Measurements from ENCODE around the gene FERMT2.
"Not testable (repeated sequence)": the region's sequence is repeated elsewhere in the genome, so short reads cannot be mapped to it uniquely, and the experiment has no call there.

The FERMT2 gene

GRCh38 chr14:52873694-52874093 is 77.2 kb downstream of the FERMT2 start:
- Histone ChIP-seq H3K9me3 (no peaks in the 10 kb centered on the region), H3K4me2 (no peak overlapping the region), H4K20me1 (no peaks in the 10 kb centered on the region), H3K27ac (no peak overlapping the region), H3K27me3 (no peaks in the 10 kb centered on the region), H3K4me3 (no peak overlapping the region), H3K9ac (no peak overlapping the region), H3K36me3 (no peaks in the 10 kb centered on the region), H3K4me1 (peaks cover 5% of the 10 kb centered on the region; the same call in 1 of the 2 replicates)
- no peak for TF ChIP-seq Cebpa-rat (IDR thresholded peaks at IDR 0.05)

DNA sequence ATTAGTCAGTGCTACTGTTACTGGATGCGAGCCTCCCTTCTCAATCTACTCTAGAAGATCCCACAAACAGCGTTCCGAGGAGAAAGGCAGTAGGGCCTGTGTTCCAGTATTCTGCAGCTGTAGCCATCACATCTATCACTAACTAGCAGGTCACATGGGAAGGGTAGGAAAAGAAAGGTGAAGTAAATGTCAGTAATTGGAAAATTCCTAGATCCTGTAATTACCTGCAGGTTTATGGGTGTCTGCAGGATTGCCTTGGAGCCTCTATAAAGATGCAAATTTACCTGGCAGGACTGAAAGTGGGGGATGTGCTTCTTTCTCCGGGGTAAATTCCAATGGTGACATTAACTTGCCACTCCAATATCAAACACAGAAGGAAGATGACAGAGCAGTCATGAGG is 77.8 kb downstream of the FERMT2 start:
- no peaks in the 10 kb centered on the region for H3K27me3 ChIP-seq
- no peak overlapping the region for H3K4me2 ChIP-seq
- no peaks in the 10 kb centered on the region for H3K36me3 ChIP-seq
- no peak overlapping the region for H3K27ac ChIP-seq
- no peak overlapping the region for H3K4me3 ChIP-seq
- peaks cover 5% of the 10 kb centered on the region; the same call in 1 of the 2 replicates for H3K4me1 ChIP-seq
- no peak overlapping the region for H3K9ac ChIP-seq
- no peak for TF ChIP-seq Cebpa-rat (IDR thresholded peaks at IDR 0.05)
- no peaks in the 10 kb centered on the region for H3K9me3 ChIP-seq
- no peaks in the 10 kb centered on the region for H4K20me1 ChIP-seq

DNA sequence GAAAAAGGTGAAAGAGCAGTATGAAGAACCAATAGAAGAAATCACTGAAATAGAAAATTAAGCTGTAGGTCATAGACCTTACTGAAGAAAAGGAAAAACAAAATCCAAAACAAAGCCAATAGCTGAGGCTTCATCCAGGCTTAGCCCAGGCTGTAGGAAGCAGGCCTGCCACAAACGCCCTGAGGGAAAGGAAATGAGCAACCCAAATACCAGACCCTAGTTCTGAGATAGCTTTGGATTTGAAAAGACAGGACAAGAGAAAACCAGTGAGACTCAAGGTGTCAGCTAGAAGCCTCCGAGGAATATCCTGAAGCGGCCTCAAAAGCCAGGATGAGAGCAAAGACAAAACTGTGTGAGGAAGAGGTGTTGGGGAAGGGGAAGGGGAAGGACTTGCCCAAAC is 79.2 kb downstream of the FERMT2 start:
- Histone ChIP-seq H3K9me3 (no peaks in the 10 kb centered on the region), H3K4me3 (no peak overlapping the region), H3K27me3 (no peaks in the 10 kb centered on the region), H3K4me1 (no peaks in the 10 kb centered on the region), H3K27ac (no peak overlapping the region), H4K20me1 (no peaks in the 10 kb centered on the region), H3K9ac (no peak overlapping the region), H3K36me3 (no peaks in the 10 kb centered on the region), H3K4me2 (no peak overlapping the region)
- no peak for TF ChIP-seq Cebpa-rat (IDR thresholded peaks at IDR 0.05)

- no peak overlapping the region for H3K9ac ChIP-seq
- H3K9me3 ChIP-seq: no peaks in the 10 kb centered on the region
- no peak overlapping the region for H3K4me2 ChIP-seq
- TF ChIP-seq Cebpa-rat (IDR thresholded peaks at IDR 0.05): no peak
- no peak overlapping the region for H3K4me3 ChIP-seq
- no peaks in the 10 kb centered on the region for H3K36me3 ChIP-seq
- no peaks in the 10 kb centered on the region for H4K20me1 ChIP-seq
- H3K4me1 ChIP-seq: no peaks in the 10 kb centered on the region
- H3K27ac ChIP-seq: no peak overlapping the region
- no peaks in the 10 kb centered on the region for H3K27me3 ChIP-seq
These were observed 81.8 kb downstream of the FERMT2 start for GRCh38 chr14:52868911-52869618.

GRCh38 chr14:52864893-52865292 is 86.0 kb downstream of the FERMT2 start:
- H3K36me3 ChIP-seq, H3K27me3 ChIP-seq, H3K9me3 ChIP-seq, H3K4me2 ChIP-seq, H3K4me3 ChIP-seq, H3K9ac ChIP-seq, H3K4me1 ChIP-seq, H3K27ac ChIP-seq, H4K20me1 ChIP-seq: not testable (repeated sequence)

GRCh38 chr14:52863334-52863700 is 87.5 kb downstream of the FERMT2 start:
- no peak for TF ChIP-seq Cebpa-rat (IDR thresholded peaks at IDR 0.05)
- no peak overlapping the region for H3K9ac ChIP-seq
- no peak overlapping the region for H3K27ac ChIP-seq
- H4K20me1 ChIP-seq: no peaks in the 10 kb centered on the region
- H3K4me3 ChIP-seq: no peak overlapping the region
- H3K27me3 ChIP-seq: no peaks in the 10 kb centered on the region
- no peaks in the 10 kb centered on the region for H3K36me3 ChIP-seq
- H3K4me1 ChIP-seq: no peaks in the 10 kb centered on the region
- no peak overlapping the region for H3K4me2 ChIP-seq
- no peaks in the 10 kb centered on the region for H3K9me3 ChIP-seq

GRCh38 chr14:52862632-52863333 is 88.1 kb downstream of the FERMT2 start:
- Histone ChIP-seq H3K27me3 (no peaks in the 10 kb centered on the region), H3K27ac (no peak overlapping the region), H3K4me1 (no peaks in the 10 kb centered on the region), H3K4me2 (no peak overlapping the region), H3K9ac (no peak overlapping the region), H3K4me3 (no peak overlapping the region), H3K9me3 (no peaks in the 10 kb centered on the region), H3K36me3 (no peaks in the 10 kb centered on the region), H4K20me1 (no peaks in the 10 kb centered on the region)
- no peak for TF ChIP-seq Cebpa-rat (IDR thresholded peaks at IDR 0.05)

- H3K4me2 ChIP-seq: no peak overlapping the region
- no peaks in the 10 kb centered on the region for H3K27me3 ChIP-seq
- no peak overlapping the region for H3K4me3 ChIP-seq
- H3K27ac ChIP-seq: no peak overlapping the region
- H3K9me3 ChIP-seq: no peaks in the 10 kb centered on the region
- no peak overlapping the region for H3K9ac ChIP-seq
- TF ChIP-seq Cebpa-rat (IDR thresholded peaks at IDR 0.05): no peak
- H3K4me1 ChIP-seq: no peaks in the 10 kb centered on the region
- no peaks in the 10 kb centered on the region for H3K36me3 ChIP-seq
- H4K20me1 ChIP-seq: no peaks in the 10 kb centered on the region
These were observed 89.4 kb downstream of the FERMT2 start for GRCh38 chr14:52861403-52861802.

DNA sequence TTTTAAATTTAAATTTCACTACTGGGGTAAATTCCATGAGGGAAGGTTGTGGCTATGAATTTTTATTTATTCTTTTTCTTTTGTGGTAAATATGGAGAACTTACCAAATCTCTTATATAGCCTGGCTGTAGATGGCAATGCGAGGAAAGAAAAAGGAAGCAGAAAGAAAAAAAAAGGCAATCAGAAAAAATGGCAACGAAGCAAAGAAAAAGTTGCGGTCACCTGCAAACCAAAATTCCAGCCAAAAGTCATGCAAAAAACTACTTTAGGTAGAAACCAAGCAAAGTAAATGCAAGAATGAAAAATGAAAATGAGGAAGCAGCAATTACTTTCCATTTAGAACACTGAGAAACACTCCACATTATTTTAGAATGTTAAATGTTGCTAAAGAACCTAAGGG is 89.9 kb downstream of the FERMT2 start:
- H3K36me3 ChIP-seq: no peaks in the 10 kb centered on the region
- H3K27ac ChIP-seq: no peak overlapping the region
- H3K9ac ChIP-seq: no peak overlapping the region
- H3K27me3 ChIP-seq: no peaks in the 10 kb centered on the region
- H3K4me2 ChIP-seq: no peak overlapping the region
- TF ChIP-seq Cebpa-rat (IDR thresholded peaks at IDR 0.05): no peak
- no peaks in the 10 kb centered on the region for H3K4me1 ChIP-seq
- no peak overlapping the region for H3K4me3 ChIP-seq
- H4K20me1 ChIP-seq: no peaks in the 10 kb centered on the region
- H3K9me3 ChIP-seq: no peaks in the 10 kb centered on the region

- Histone ChIP-seq H3K36me3 (no peaks in the 10 kb centered on the region), H3K27ac (no peak overlapping the region), H3K4me1 (no peaks in the 10 kb centered on the region), H3K4me3 (no peak overlapping the region), H4K20me1 (no peaks in the 10 kb centered on the region), H3K4me2 (no peak overlapping the region), H3K9ac (no peak overlapping the region), H3K27me3 (no peaks in the 10 kb centered on the region), H3K9me3 (no peaks in the 10 kb centered on the region)
- TF ChIP-seq Cebpa-rat (IDR thresholded peaks at IDR 0.05): no peak
These were observed 90.6 kb downstream of the FERMT2 start for GRCh38 chr14:52860209-52860608.

Measured in BLaER1 (cell line).